Measurements from ENCODE around the gene TBC1D12. TPM values are rescaled to one million over a fixed set of nuclear protein-coding genes. Genes with fewer than 3 reads are reported as not detected.
"Not testable (repeated sequence)": the region's sequence is repeated elsewhere in the genome, so short reads cannot be mapped to it uniquely, and the experiment has no call there.

Gene TBC1D12
- total RNA-seq, 2 donors from 2014 or later = 1.9 to 2.3 TPM

- H3K27ac Mint-ChIP-seq = peak overlapping the region; percentile 93
- peaks cover 5% of the 10 kb centered on the region for H3K27me3 Mint-ChIP-seq (ENCODE audit: low read depth)
- peaks cover 26% of the 10 kb centered on the region for H3K4me1 Mint-ChIP-seq (ENCODE audit: low read depth)
- peaks cover 9 to 21% of the 10 kb centered on the region in 2 donors for H3K36me3 Mint-ChIP-seq (ENCODE audit: insufficient read depth in 2 of 2)
- ATAC-seq (replicated peaks in 1 of 2) (no peak), DNase-seq (peak in 1 of 2 donors; percentile 6)
- peak overlapping the region; percentile 93 to 100 for H3K4me3 Mint-ChIP-seq
- H3K9me3 Mint-ChIP-seq = no peaks in the 10 kb centered on the region
These were observed 143.9 kb downstream of the TBC1D12 start for GRCh38 chr10:94546049-94546900.

- Mint-ChIP-seq H3K27me3 (ENCODE audit: low read depth) (no peaks in the 10 kb centered on the region), H3K27ac (peak overlapping the region; percentile 93), H3K4me3 (peak overlapping the region; percentile 93 to 100), H3K36me3 (ENCODE audit: insufficient read depth in 2 of 2) (peaks cover 9 to 19% of the 10 kb centered on the region in 2 donors), H3K9me3 (no peaks in the 10 kb centered on the region), H3K4me1 (ENCODE audit: low read depth) (peaks cover 26% of the 10 kb centered on the region)
- DNase-seq (no peak), ATAC-seq (replicated peaks in 1 of 2) (no peak)
These were observed 144.5 kb downstream of the TBC1D12 start for GRCh38 chr10:94546901-94547185.

DNA sequence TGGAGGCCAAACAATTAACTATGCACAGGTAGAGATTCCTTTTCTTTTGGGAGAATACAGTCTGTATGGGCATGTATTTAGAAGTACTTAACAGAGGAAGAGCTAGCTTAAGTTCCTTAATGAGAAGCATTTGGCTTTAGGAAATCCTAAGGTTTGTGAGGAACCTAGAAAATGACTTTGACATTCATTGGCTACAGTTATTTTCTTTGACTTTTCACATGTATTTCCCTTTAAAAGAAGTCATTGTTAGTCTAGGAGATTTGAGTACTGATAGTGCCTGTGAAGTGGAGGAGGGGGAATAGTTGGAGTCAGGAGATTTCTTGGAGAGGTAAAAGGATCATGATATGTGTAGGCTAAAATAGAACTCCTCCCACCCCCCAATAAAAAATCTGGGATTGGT is 146.9 kb downstream of the TBC1D12 start:
- ATAC-seq (replicated peaks in 1 of 2) = no peak
- no peaks in the 10 kb centered on the region for H3K27me3 Mint-ChIP-seq (ENCODE audit: low read depth)
- H3K36me3 Mint-ChIP-seq (ENCODE audit: insufficient read depth in 2 of 2) = peaks cover 9 to 19% of the 10 kb centered on the region in 2 donors
- H3K4me3 Mint-ChIP-seq = peak overlapping the region in 1 of 2 donors; percentile 43
- H3K27ac Mint-ChIP-seq = peak overlapping the region; percentile 20
- no peak for DNase-seq
- H3K4me1 Mint-ChIP-seq (ENCODE audit: low read depth) = peaks cover 26% of the 10 kb centered on the region
- H3K9me3 Mint-ChIP-seq = no peaks in the 10 kb centered on the region

GRCh38 chr10:94567714-94568307 is 165.5 kb downstream of the TBC1D12 start:
- H3K4me3 Mint-ChIP-seq; ATAC-seq (replicated peaks in 1 of 2): not testable (repeated sequence)
- peaks cover 9 to 48% of the 10 kb centered on the region in 2 donors for H3K36me3 Mint-ChIP-seq (ENCODE audit: insufficient read depth in 2 of 2)

DNA sequence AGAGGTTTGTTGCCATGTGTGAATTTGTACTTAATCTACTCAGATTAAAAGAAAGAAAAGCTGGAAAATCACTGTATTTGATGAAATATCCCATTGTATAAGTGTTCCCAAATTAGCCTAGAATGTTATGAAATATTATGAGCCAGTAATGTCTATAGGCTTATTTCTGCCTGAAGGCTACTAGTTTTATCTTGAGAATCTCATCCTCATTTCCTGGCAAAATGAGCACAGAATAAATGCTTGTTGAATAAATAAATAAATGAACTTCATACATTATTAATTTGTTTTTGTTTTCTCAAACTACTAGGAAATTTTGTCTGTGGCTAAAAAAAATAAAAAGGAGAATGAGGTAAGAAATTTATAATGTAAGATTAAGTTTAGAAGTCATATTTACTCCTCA is 168.7 kb downstream of the TBC1D12 start:
- peaks cover 12 to 57% of the 10 kb centered on the region in 2 donors for H3K36me3 Mint-ChIP-seq (ENCODE audit: insufficient read depth in 2 of 2)
- no peak for ATAC-seq (replicated peaks in 1 of 2)

More at GRCh38 chr10:94567714-94568307, 165.5 kb downstream of the TBC1D12 start:
- not testable (repeated sequence) for DNase-seq; H3K27me3 Mint-ChIP-seq (ENCODE audit: low read depth); H3K4me1 Mint-ChIP-seq (ENCODE audit: low read depth); H3K27ac Mint-ChIP-seq; H3K9me3 Mint-ChIP-seq

DNA sequence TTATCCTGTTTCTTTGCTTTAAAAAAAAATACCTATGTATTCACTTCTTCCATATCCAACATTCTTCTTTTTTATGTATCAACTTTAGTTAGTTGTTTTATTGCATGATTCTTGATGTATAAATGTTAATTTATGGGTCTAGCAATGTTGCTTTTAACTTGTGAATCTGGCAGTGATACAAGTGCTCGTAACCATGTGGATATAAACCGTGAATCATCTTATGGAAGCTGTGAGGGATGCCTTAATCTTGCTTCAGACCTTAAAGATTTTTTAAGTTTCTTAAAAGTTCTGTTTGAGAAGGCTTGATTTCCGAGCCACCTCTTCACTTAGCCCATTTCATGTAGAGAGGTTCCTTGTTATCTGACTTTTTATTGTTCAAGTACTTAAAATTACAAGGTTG is 169.2 kb downstream of the TBC1D12 start:
- DNase-seq = no peak
- H3K4me3 Mint-ChIP-seq = no peak overlapping the region
- no peaks in the 10 kb centered on the region for H3K9me3 Mint-ChIP-seq
- H3K27ac Mint-ChIP-seq = no peak overlapping the region
- no peaks in the 10 kb centered on the region for H3K4me1 Mint-ChIP-seq (ENCODE audit: low read depth)
- H3K27me3 Mint-ChIP-seq (ENCODE audit: low read depth) = no peaks in the 10 kb centered on the region
- no peak for ATAC-seq (replicated peaks in 1 of 2)
- H3K36me3 Mint-ChIP-seq (ENCODE audit: insufficient read depth in 2 of 2) = peaks cover 9 to 56% of the 10 kb centered on the region in 2 donors

More for the DNA sequence above, 168.7 kb downstream of the TBC1D12 start:
- no peak overlapping the region for H3K27ac Mint-ChIP-seq
- H3K9me3 Mint-ChIP-seq = no peaks in the 10 kb centered on the region
- no peak overlapping the region for H3K4me3 Mint-ChIP-seq
- no peaks in the 10 kb centered on the region for H3K4me1 Mint-ChIP-seq (ENCODE audit: low read depth)
- no peak for DNase-seq
- H3K27me3 Mint-ChIP-seq (ENCODE audit: low read depth) = no peaks in the 10 kb centered on the region

GRCh38 chr10:94578790-94579189 is 176.4 kb downstream of the TBC1D12 start:
- DNase-seq = no peak
- Mint-ChIP-seq H3K4me3 (no peak overlapping the region), H3K27ac (no peak overlapping the region), H3K4me1 (ENCODE audit: low read depth) (no peaks in the 10 kb centered on the region), H3K9me3 (no peaks in the 10 kb centered on the region), H3K36me3 (ENCODE audit: insufficient read depth in 2 of 2) (peaks cover 6 to 30% of the 10 kb centered on the region in 2 donors), H3K27me3 (ENCODE audit: low read depth) (no peaks in the 10 kb centered on the region)
- no peak for ATAC-seq (replicated peaks in 1 of 2)

DNA sequence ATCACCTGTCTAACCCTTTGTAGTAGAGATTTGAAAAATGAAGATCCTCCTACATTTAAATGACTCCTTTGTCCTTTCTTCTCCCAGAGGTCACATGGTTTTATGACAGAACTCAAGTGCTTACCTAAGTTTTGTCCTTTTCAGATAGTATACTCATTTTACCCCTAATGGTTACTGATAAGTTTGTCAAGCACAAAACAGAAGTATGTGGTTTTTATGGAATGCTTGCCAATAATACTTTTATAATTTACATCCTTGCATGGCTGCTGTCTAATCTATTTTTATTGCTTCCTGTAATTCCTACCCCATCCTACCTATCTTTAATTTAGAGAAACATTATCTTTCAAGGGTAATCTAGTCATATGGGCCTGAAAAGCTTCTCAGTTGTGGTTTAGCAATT is 180.8 kb downstream of the TBC1D12 start:
- no peaks in the 10 kb centered on the region for H3K27me3 Mint-ChIP-seq (ENCODE audit: low read depth)
- H3K9me3 Mint-ChIP-seq = no peaks in the 10 kb centered on the region
- H3K4me3 Mint-ChIP-seq = no peak overlapping the region
- no peak overlapping the region for H3K27ac Mint-ChIP-seq
- H3K36me3 Mint-ChIP-seq (ENCODE audit: insufficient read depth in 2 of 2) = peaks cover 3 to 14% of the 10 kb centered on the region in 2 donors
- DNase-seq (no peak), ATAC-seq (replicated peaks in 1 of 2) (no peak)
- peaks cover 3% of the 10 kb centered on the region for H3K4me1 Mint-ChIP-seq (ENCODE audit: low read depth)

Other genes starting within 250 kb of the TBC1D12 start
- 10 to 100 TPM; 28.0 to 38.0 TPM for gene NOC3L, start 39.6 kb upstream of the TBC1D12 start, total RNA-seq
- 100 to 1,000 TPM; 120 to 149 TPM for gene HELLS, start 143.2 kb downstream of the TBC1D12 start, total RNA-seq